NK-92 (cell line): Measurements from ENCODE around the gene PDLIM7.
A peak's percentile ranks its signal among the peaks of the same experiment; 100 is the strongest.

Source experiments
- DNase-seq: peaks from one replicate; lab custom pipeline; 2025; ENCODE audit not compliant: unreplicated experiment; lab: John Stamatoyannopoulos, UW

The PDLIM7 gene

DNA sequence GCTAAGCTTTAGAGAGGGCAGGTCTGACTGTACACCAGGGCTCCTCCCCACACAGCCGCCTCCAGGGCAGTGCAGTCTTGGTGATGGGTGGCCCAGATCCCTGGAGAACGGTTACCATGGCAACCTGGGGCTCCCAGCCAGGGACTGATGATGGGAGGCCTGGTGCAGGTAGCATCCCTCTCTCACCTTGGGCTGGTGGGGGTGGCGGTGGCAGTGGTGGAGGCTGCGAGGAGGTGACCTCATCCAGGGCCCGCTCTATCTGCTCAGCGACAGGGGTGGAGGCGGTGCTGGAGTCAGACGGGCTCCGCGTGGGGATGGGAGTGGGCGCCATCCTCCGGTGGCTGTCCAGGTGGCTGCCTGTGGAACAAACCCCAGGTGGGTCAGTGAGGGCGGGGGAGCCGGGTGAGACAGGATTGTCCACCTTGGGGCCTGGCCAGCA is 38.5 kb downstream of the PDLIM7 start:
- DNase-seq: no peak

GRCh38 chr5:177457852-177458681 is 39.3 kb downstream of the PDLIM7 start:
- no peak for DNase-seq

DNA sequence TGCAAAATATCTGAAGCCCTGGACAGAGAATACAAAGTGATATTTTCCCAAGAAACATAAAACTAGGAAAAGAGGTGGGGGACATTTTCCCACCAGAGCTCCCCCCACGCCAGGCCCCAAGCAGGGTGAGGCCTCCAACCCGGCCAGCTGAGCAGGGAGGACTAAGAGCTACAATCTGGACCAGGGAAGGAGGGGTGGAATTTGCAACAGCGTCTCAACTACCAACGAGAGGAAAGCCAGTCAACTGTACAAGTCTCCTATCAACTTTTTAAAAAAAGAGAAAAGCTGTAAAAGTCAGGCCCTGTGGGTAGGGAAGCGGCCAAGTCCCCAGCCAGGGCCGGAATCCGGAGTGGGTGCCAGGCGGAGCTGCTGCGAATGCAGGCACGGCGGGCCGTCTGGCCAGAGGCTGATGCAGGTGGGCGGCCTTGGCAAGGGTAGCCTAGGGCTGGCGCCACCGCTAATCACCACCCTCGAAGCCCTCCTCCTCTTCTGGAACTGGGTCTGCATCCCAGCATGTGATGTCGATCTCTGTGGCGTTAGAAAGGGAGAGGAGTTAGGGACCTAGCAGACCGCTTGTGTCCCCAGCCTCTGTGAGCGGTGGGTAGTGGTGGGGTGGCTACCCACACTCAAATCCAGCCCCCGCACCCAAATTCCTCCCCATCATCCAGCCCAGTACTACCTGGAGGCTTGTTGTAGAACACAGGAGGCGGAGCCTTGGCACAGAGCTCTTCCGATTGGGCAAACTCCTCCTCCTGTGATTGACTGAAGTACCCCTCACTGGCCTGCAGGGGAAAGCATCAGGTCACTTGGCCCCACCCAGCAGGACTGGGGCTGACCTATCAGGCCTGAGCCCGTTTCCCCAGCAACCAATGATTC is 40.2 kb downstream of the PDLIM7 start:
- no peak for DNase-seq

DNA sequence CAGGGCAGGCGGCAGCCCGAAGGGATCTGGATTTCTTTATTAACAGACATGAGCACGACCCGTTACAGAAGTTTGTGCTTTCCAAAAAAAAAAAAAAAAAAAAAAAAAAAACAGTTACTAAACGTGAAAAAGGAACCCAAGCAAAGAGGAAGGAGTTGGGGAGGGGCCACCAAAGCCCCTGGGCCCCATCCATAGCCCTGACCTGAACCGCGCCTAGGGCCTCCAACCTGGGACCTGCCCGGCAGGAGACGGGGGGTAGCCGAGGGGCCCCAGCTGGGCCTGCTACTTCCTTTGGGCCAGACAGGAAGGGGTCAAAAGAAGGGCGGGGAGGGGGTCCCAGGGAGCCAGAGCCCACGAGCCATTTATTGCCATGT is 40.8 kb downstream of the PDLIM7 start:
- no peak for DNase-seq

GRCh38 chr5:177455661-177456590 is 41.5 kb downstream of the PDLIM7 start:
- DNase-seq: peak; percentile 34

DNA sequence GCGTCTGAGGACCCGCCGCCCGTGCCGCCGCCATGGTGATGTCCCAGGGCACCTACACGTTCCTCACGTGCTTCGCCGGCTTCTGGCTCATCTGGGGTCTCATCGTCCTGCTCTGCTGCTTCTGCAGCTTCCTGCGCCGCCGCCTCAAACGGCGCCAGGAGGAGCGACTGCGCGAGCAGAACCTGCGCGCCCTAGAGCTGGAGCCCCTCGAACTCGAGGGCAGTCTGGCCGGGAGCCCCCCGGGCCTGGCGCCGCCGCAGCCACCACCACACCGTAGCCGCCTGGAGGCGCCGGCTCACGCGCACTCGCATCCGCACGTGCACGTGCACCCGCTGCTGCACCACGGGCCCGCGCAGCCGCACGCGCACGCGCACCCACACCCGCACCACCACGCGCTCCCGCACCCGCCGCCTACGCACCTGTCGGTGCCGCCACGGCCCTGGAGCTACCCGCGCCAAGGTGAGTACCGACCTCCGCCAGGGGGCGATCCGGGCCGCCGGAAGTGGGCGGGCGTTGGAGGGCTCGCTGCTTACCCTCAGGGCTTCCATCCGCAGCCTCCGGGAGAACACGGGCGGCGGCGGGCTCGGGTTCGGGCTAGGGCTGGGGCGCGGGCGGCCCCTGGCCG is 42.3 kb downstream of the PDLIM7 start:
- DNase-seq: peak; percentile 54

- peak; percentile 59 for DNase-seq
Observed at GRCh38 chr5:177454397-177455035, 42.9 kb downstream of the PDLIM7 start.

DNA sequence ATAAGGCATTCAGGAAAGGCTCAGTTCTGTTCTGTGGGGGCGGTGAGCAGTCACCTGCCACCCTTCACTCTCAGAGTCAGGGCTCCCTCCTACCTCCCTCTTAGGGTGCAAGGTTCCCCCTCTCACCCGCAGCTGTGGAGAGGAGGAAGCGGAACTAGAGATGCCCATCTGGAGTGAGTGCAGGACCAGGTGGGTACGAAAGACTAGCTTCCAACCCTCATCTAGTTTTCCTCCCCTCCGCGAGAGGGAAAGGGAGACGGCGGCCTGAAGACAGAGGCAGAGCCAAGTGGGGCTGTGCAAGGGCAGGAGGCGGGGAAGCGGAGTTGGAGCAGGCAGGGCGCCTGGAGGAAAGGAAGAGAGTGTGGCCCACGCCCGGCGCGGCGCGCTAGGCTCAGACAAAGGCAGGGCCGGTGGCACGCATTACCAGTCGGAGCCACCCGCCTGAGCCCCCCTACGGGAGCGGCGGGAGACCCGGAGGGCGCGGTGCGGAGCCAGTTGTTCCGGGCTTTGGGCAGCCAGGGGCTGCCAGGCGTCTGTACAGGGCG is 43.5 kb downstream of the PDLIM7 start:
- DNase-seq: no peak

DNA sequence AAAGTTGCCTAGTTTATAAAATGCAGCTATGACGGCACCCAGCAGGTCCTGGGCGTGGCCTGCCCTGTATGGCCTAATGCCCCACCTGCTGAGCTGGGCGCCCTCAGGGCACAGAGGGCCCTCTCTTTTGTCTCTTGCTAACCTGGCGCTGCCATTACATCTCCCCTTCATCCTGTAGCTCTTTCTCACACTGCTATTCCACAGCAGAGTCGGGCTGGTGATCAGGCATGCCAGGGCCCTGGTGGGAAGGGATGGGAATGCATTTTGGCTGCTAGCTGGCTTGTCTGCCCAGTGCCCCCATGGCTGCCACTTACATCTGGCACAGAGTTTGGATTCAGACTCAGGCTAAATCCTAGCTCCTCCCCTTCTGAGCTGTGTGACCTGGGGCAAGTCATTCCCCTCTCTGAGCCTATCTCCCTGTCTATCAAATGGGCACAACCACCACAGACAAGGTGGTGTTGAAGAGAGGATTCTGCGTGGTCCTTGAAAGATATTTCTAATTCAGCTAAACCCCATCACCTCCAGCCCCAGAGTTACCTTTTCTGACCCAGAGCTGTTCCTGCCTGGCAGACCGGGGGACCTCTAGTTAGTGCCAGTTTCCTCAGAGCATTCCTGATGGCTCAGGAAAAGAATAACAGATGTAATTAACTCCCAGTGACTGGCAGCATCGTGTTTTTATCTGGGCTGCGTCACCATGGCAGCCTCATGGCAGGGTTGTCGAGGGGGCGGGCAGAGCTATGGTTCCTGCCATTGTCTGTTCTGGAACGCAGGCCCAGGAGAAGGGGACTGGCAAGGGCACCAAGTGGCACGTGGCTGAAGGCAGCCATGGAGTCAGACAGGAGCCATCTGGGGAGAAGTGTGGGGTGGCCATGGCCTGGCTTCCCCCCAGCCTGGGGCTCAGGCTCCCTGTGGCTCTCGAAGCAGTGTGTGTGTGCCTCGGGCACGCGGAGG is 44.4 kb downstream of the PDLIM7 start:
- DNase-seq: no peak

DNA sequence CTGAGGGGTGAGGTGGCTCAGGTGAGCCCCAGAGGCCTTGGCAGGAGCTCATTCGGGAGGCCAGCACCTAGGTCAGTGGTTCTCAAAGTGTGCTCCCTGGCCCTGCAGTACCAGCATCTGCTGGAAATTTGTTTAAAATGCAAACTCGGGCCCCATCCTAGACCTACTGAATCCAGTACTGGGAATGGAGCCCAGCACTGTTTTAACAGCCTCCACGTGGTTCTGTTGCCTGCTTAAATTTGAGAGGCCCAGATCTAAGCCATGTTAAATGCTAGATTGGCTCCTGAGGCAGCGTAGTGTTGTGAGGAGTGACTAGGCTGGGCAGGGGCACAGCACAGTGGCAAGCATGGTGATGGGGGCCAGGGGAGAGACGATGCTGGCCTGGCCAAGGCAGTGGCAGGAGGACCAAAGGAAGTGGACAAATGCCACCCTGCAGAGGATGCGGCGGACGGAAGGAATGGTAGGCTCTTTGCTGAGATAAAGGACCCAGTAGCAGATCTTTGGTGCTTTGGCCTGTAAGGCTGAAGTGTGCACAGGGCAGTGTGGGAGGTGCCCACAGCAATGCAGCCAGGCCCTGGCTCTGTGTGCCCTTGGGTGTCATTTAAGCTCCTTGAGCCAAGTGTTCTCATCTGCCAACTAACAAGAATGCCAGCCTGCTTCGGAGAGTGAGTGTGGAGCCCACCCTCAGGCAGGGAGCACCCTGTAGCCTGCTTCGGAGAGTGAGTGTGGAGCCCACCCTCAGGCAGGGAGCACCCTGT is 46.6 kb downstream of the PDLIM7 start:
- no peak for DNase-seq

GRCh38 chr5:177449140-177450061 is 48.0 kb downstream of the PDLIM7 start:
- no peak for DNase-seq

DNA sequence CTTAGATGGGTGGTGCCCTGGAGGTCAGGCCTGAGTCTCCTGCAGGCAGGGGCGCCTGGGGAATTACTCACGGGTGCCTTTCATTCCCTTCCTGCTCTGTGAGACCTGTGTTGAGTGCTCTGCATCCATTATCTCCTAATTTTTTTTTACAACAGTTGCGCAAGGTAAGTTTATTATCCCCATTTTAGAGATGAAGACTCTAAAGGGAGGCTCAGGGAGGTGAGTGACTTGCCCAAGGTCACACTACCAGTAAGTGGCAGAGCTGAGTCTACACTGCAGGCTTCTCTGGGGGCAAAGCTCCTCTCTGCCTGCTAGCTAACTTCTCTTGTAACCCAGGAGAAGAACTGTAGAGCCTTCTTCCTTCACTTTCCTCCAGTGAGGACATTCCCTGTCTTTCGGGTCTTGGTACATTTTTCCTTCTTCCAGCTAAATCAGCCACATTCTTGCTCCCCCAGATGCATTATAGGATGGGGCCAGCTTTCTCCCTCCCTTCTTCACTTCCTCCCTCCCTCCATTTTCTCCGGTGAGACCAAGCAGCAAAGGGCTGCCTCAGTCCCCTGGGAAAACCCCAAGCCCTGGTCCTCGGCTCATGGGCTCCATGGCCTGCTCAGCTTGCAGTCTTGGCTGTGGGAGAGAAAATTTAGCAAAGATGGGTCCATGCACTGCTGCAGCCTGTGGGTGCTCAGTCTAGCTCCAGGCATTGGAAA is 49.0 kb downstream of the PDLIM7 start:
- DNase-seq: no peak

DNA sequence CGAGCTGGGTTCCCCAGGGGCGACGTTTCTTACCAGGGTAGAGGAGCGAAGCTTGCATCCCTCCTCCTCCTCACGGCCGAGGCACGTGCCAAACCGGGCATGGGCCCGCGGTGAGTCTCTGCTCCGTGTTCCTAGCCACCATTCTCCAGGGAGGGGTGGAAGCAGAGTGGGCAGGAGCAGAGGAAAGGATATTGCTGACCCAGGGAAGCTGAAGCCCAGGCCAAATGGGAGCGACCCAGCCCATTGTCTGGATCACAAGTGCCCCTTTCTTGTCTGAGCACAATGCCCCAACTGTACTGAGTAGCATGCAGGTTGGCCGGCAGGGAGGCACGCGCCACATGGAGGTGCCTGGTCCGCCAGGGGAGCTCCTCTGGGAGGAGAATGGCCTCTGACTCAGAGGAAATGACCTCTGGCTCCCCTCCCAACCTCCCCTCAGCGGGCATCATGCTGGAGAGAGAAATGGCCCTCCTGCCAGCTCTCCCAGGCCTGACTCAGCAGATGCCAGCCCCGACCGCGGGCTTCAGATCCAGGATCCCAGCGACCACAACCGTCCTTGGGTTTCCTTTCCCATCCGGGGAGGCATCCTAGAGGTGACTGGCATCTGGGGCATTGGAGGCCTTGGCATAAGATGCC is 49.7 kb downstream of the PDLIM7 start:
- DNase-seq: no peak

- no peak for DNase-seq
Observed at GRCh38 chr5:177447066-177447610, 50.3 kb downstream of the PDLIM7 start.
